ENCODE measurements around the gene MAB21L4. TPM values are rescaled to one million over a fixed set of nuclear protein-coding genes. Genes with fewer than 3 reads are reported as not detected.
A peak's percentile ranks its signal among the peaks of the same experiment; 100 is the strongest.

MAB21L4 gene
- polyA plus RNA-seq, 2 of the 4 experiments (the other 2 are of a cell fraction), result not detected

DNA sequence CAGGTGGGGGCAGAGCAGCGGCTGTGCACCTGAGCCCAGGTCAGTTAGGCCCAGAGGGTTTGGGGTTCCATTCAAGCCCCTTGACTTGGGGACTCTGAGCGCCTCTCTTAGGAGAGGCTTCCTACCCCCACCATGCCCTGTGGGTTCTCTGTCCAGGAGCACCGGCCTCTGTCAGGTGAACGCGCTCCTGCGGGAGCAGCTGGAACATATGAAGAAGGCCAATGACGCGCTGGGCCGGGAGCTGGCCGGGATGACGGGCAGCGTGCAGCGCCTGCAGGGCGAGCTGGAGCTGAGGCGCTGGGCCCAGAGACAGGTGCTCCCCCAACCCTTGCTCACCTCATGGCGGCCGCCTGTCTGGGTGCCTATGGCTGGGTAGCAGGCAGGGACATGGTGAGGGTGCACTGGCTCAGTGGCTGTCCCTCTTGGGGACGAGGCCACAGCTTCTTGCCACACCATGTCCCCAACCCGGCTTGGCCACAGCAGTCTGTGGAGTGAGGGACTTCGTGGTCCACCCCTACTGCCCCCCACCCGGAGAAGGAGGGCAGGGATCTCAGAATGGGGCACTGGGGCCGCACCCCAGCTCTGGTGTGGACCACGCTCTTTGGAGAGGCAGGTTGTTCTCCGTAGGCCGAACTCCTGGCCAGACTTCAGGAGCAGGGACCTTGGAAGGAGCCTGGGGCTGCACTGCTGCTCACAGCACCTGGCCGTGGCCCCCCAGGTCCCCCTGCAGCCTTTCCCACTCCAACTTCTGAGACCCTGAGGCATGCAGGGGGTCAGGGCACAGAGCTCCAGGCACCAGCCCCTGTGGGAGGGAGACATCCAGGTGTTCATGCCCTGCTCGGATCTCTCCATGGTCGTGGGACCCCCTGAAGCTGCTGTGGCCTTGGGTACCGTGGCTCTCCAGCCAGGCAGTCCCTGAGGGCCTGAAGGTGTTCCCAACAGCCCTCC is 29.9 kb upstream of the MAB21L4 start (continued):
- TF ChIP-seq SREBF2 (IDR thresholded peaks at IDR 0.05) (no peak), HEYL (CRISPR knock-in tag; IDR thresholded peaks at IDR 0.05) (no peak), FOXS1 (CRISPR knock-in tag; IDR thresholded peaks at IDR 0.05) (no peak), RARB (CRISPR knock-in tag; IDR thresholded peaks at IDR 0.05) (no peak)
- TF ChIP-seq, protein P1, sequence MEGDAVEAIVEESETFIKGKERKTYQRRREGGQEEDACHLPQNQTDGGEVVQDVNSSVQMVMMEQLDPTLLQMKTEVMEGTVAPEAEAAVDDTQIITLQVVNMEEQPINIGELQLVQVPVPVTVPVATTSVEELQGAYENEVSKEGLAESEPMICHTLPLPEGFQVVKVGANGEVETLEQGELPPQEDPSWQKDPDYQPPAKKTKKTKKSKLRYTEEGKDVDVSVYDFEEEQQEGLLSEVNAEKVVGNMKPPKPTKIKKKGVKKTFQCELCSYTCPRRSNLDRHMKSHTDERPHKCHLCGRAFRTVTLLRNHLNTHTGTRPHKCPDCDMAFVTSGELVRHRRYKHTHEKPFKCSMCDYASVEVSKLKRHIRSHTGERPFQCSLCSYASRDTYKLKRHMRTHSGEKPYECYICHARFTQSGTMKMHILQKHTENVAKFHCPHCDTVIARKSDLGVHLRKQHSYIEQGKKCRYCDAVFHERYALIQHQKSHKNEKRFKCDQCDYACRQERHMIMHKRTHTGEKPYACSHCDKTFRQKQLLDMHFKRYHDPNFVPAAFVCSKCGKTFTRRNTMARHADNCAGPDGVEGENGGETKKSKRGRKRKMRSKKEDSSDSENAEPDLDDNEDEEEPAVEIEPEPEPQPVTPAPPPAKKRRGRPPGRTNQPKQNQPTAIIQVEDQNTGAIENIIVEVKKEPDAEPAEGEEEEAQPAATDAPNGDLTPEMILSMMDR (IDR thresholded peaks at IDR 0.05), result no peak
- TF ChIP-seq, protein P2, sequence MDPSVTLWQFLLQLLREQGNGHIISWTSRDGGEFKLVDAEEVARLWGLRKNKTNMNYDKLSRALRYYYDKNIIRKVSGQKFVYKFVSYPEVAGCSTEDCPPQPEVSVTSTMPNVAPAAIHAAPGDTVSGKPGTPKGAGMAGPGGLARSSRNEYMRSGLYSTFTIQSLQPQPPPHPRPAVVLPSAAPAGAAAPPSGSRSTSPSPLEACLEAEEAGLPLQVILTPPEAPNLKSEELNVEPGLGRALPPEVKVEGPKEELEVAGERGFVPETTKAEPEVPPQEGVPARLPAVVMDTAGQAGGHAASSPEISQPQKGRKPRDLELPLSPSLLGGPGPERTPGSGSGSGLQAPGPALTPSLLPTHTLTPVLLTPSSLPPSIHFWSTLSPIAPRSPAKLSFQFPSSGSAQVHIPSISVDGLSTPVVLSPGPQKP (IDR thresholded peaks at IDR 0.05; ENCODE audit: low read depth, low read length), result no peak

DNA sequence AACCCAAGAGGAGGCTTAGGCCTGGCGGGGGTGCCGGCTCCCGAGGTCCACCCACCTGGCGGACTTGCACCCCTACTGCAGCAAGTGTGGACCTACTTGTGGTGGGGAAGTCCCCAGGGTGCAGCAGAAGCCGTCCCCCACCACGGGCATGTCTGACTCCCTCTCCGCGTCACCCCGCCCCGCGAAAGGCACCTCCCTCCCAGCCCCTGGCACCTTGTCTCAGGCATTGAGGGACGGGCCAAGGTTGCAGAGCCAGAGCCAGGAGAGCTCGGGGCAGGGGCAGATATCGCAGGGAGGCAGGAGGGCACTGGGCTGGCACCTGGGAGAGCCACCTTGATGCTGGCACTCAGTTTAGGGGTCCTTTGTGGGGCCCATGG is 29.2 kb upstream of the MAB21L4 start:
- CTCF ChIA-PET, result no interaction called here
- Histone ChIP-seq H3K4me3 (no peak overlapping the region), H3K27ac (no peak overlapping the region), H3K4me2 (no peak overlapping the region), H3K9me3 (no peaks in the 10 kb centered on the region), H3K4me1 (peaks cover 29% of the 10 kb centered on the region)
- TF ChIP-seq KDM1A (IDR thresholded peaks at IDR 0.05; ENCODE audit: low read depth) (no peak), MYC (IDR thresholded peaks at IDR 0.05; ENCODE audit: borderline replicate concordance, low read length) (no peak), CEBPB (IDR thresholded peaks at IDR 0.05) (no peak)
- DNase-seq (ENCODE audit: low read depth in 1 of 2, low spot score in 1 of 2) (peak in 1 of 2 experiments; percentile 41), ATAC-seq (peak in 1 of 2 experiments; percentile 18; a peak in 3 of 6 replicates), FAIRE-seq (no peak)
- WGBS (ENCODE audit: missing lambda C conversion rate), result 56% methylated on average over 8 of the region's 14 CpGs
- POLR2A ChIA-PET, result no interaction called here

DNA sequence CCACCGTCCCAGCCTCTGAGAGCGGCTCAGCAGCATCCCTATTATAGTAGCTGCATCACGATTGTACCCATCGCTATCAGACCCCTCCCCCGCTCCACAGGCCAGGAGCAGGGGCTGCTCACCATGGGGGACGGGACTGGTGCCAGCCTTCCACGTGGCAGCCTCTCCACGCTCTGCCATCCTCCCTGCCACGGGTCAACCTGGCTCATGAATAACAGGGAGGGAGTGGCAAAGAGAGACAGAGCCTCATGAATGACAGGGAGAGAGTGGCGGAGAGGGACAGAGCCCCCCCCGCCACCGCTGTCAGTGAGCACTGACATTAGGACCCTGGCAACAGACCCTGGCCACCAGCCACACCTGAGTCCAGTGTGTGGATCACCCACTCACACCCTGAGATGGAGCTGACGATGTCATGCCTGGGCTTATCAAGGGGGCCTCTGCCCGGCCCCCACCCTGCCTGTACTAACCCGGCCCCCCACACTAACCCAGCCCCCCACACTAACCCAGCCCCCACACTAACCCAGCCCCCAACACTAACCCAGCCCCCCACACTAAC is 27.1 kb upstream of the MAB21L4 start:
- H3K27ac ChIP-seq, result peak overlapping the region; percentile 33 to 89; a peak in 4 of 6 replicates
- TF ChIP-seq HDAC2 (IDR thresholded peaks at IDR 0.05), result no peak
- no peak for TF ChIP-seq FOSB (CRISPR knock-in tag; IDR thresholded peaks at IDR 0.05)
- TF ChIP-seq, protein P3, sequence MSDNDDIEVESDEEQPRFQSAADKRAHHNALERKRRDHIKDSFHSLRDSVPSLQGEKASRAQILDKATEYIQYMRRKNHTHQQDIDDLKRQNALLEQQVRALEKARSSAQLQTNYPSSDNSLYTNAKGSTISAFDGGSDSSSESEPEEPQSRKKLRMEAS (IDR thresholded peaks at IDR 0.05), result peak; percentile 80
- H3K4me2 ChIP-seq, result peak overlapping the region; percentile 69
- DNase-seq (ENCODE audit: low read depth in 1 of 2, low spot score in 1 of 2), result peak in 1 of 2 experiments; percentile 72
- CTCF ChIA-PET, result interaction anchor here (1.0 to 1.8 kb wide), 2 partner anchors 9 to 66 kb away, joined by 3 to 8 read pairs; no protein-coding TSS in a partner anchor
- FAIRE-seq, result no peak
- no peak overlapping the region for H3K4me3 ChIP-seq
- POLR2A ChIA-PET, result no interaction called here
- H3K4me1 ChIP-seq, result peaks cover 30% of the 10 kb centered on the region
- peak; percentile 4 to 26; a peak in 3 of 6 replicates for ATAC-seq
- no peaks in the 10 kb centered on the region for H3K9me3 ChIP-seq
- 55% methylated on average over 8 of the region's 15 CpGs for WGBS (ENCODE audit: missing lambda C conversion rate)

DNA sequence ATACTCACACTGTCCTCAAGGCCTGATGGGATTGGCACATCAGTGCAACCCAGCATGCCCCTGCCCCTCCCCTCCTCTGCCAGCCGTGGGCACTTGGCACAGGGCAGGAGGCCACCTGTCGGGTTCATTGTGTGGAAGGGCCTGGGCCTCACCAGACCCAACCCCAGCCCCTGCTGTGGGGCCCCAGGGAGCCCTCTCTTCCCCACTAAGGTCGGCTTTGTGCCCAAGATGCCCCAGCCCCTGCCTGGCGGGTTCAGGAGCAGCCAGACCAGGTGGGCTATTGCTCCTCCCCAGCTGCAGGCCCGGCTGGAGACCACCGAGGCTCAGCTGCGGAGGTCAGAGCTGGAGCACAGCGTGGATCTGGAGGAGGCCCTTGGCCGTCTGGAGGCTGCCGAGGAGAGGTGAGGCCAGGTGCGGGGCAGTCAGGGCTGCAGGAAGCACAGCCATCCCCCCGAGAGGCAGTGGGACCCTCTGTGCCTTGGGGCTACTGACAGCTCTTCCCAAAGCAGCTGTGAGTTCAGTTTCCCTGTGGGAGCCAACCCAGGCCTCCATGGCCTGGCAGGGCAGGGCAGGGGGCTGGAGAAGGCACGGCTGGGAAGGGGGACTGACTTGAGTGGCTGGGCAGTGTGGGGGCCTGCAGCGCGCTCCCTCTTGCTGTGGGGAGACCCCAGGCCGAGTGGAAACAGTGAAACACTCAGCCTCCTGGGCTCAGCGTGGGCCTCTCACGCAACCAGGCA is 26.5 kb upstream of the MAB21L4 start:
- FAIRE-seq (no peak), ATAC-seq (peak in 1 of 2 experiments; percentile 2; a peak in 2 of 6 replicates), DNase-seq (ENCODE audit: low read depth in 1 of 2, low spot score in 1 of 2) (no peak)
- H3K4me2 ChIP-seq, result peak overlapping the region; percentile 69
- H3K27ac ChIP-seq, result peak overlapping the region; percentile 33 to 89; a peak in 4 of 6 replicates
- no peak overlapping the region for H3K4me3 ChIP-seq
- peaks cover 37% of the 10 kb centered on the region for H3K4me1 ChIP-seq
- ChIA-PET CTCF (interaction anchor here (1.0 to 1.8 kb wide), 2 partner anchors 9 to 67 kb away, joined by 3 to 8 read pairs; no protein-coding TSS in a partner anchor), POLR2A (no interaction called here)
- H3K9me3 ChIP-seq, result no peaks in the 10 kb centered on the region
- WGBS (ENCODE audit: missing lambda C conversion rate), result 74% methylated on average over 7 of the region's 18 CpGs
- TF ChIP-seq MAFK (IDR thresholded peaks at IDR 0.05; ENCODE audit: partially characterized antibody) (no peak), HOXA7 (CRISPR knock-in tag; IDR thresholded peaks at IDR 0.05) (no peak), NFE2L2 (conservative IDR thresholded peaks at IDR 0.05; ENCODE audit: low read length) (no peak), HDAC2 (IDR thresholded peaks at IDR 0.05) (no peak), CEBPB (IDR thresholded peaks at IDR 0.05) (no peak), CBX2 (IDR thresholded peaks at IDR 0.05; ENCODE audit: borderline replicate concordance, low read depth) (no peak), CHD4 (IDR thresholded peaks at IDR 0.05; ENCODE audit: borderline replicate concordance) (no peak), BHLHE40 (IDR thresholded peaks at IDR 0.05; ENCODE audit: low read depth, low read length) (no peak), KDM1A (IDR thresholded peaks at IDR 0.05; ENCODE audit: low read depth) (no peak)
- TF ChIP-seq, protein P4, sequence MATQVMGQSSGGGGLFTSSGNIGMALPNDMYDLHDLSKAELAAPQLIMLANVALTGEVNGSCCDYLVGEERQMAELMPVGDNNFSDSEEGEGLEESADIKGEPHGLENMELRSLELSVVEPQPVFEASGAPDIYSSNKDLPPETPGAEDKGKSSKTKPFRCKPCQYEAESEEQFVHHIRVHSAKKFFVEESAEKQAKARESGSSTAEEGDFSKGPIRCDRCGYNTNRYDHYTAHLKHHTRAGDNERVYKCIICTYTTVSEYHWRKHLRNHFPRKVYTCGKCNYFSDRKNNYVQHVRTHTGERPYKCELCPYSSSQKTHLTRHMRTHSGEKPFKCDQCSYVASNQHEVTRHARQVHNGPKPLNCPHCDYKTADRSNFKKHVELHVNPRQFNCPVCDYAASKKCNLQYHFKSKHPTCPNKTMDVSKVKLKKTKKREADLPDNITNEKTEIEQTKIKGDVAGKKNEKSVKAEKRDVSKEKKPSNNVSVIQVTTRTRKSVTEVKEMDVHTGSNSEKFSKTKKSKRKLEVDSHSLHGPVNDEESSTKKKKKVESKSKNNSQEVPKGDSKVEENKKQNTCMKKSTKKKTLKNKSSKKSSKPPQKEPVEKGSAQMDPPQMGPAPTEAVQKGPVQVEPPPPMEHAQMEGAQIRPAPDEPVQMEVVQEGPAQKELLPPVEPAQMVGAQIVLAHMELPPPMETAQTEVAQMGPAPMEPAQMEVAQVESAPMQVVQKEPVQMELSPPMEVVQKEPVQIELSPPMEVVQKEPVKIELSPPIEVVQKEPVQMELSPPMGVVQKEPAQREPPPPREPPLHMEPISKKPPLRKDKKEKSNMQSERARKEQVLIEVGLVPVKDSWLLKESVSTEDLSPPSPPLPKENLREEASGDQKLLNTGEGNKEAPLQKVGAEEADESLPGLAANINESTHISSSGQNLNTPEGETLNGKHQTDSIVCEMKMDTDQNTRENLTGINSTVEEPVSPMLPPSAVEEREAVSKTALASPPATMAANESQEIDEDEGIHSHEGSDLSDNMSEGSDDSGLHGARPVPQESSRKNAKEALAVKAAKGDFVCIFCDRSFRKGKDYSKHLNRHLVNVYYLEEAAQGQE (IDR thresholded peaks at IDR 0.05), result no peak
- TF ChIP-seq, protein P5, sequence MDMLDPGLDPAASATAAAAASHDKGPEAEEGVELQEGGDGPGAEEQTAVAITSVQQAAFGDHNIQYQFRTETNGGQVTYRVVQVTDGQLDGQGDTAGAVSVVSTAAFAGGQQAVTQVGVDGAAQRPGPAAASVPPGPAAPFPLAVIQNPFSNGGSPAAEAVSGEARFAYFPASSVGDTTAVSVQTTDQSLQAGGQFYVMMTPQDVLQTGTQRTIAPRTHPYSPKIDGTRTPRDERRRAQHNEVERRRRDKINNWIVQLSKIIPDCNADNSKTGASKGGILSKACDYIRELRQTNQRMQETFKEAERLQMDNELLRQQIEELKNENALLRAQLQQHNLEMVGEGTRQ (IDR thresholded peaks at IDR 0.05), result no peak

Data from A549 (cell line).